ENCODE measurements around the gene HORMAD2.

GRCh38 chr22:30219668-30220278 lies 139.5 kb downstream of the HORMAD2 start:
- TF ChIP-seq CTCF (IDR thresholded peaks at IDR 0.05) (no peak), POLR2A (IDR thresholded peaks at IDR 0.05) (no peak), POLR2AphosphoS5 (IDR thresholded peaks at IDR 0.05) (no peak)

Data from prostate gland (tissue), 2 donors.